ENCODE measurements around the gene ATP12A. TPM values are rescaled to one million over a fixed set of nuclear protein-coding genes. Genes with fewer than 3 reads are reported as not detected.

The ATP12A gene
- total and polyA plus RNA-seq, 2 of the 8 experiments (the other 6 are each of a cell fraction or from before 2014, with no cell fraction given), result 0.80 to 1.3 TPM

GRCh38 chr13:24672141-24673132 is 7.8 kb upstream of the ATP12A start:
- Histone ChIP-seq H3K9me3 (ENCODE audit: insufficient read depth in 2 of 2, low read depth in 1 of 2, low read length in 1 of 2) (no peaks in the 10 kb centered on the region), H4K8ac (ENCODE audit: extremely low read depth, insufficient read depth, low read length) (no peak overlapping the region; the same call in 1 of the 2 replicates), H3K56ac (replicated peaks; ENCODE audit: insufficient read length, low read depth, low read length) (no peak overlapping the region), H4K5ac (ENCODE audit: insufficient read length, low read depth, low read length) (no peak overlapping the region), H2BK5ac (ENCODE audit: low read depth, low read length) (no peak overlapping the region), H2BK120ac (replicated peaks; ENCODE audit: low read depth, low read length) (no peak overlapping the region), H3K23me2 (ENCODE audit: low read depth, low read length) (peaks cover 3% of the 10 kb centered on the region; the same call in 1 of the 2 replicates), H3K36me3 (ENCODE audit: control insufficient read depth in 2 of 4, insufficient read depth in 4 of 4, low read length in 3 of 4) (no peaks in the 10 kb centered on the region), H3K18ac (ENCODE audit: extremely low read depth, low read length) (no peak overlapping the region), H3K27me3 (replicated peaks in 1 of 4; ENCODE audit: control insufficient read depth in 3 of 4, extremely low read depth in 1 of 4, insufficient read depth in 3 of 4, low read length in 3 of 4) (no peaks in the 10 kb centered on the region), H3K4me1 (replicated peaks in 1 of 4; ENCODE audit: control insufficient read depth in 3 of 4, insufficient read depth in 4 of 4, low read length in 3 of 4) (peaks cover 0 to 4% (median under 1%) of the 10 kb centered on the region in 4 experiments; a peak in 2 of 7 replicates), H3K14ac (ENCODE audit: insufficient read length) (no peak overlapping the region), H2BK20ac (ENCODE audit: low read length) (no peak overlapping the region), H2AFZ (ENCODE audit: low read length) (no peak overlapping the region), H3K4me3 (ENCODE audit: extremely low read depth in 1 of 4, insufficient read depth in 2 of 4, low read depth in 3 of 4, low read length in 4 of 4) (no peak overlapping the region), H3K4ac (replicated peaks; ENCODE audit: insufficient read length, low read depth, low read length) (no peak overlapping the region), H3K9ac (replicated peaks in 1 of 4; ENCODE audit: extremely low read depth in 1 of 4, low read depth in 3 of 4, low read length in 3 of 4) (no peak overlapping the region), H4K20me1 (replicated peaks in 1 of 2; ENCODE audit: control insufficient read depth in 1 of 2, insufficient read depth in 2 of 2, low read length in 2 of 2) (no peaks in the 10 kb centered on the region), H2BK12ac (ENCODE audit: low read depth, low read length) (no peak overlapping the region), H3K79me2 (ENCODE audit: control insufficient read depth in 1 of 2, insufficient read depth in 2 of 2, low read length in 2 of 2) (no peaks in the 10 kb centered on the region), H3K27ac (ENCODE audit: low read depth, low read length) (no peak overlapping the region), H3K23ac (ENCODE audit: insufficient read length) (no peak overlapping the region), H4K91ac (replicated peaks; ENCODE audit: insufficient read length, low read length) (no peak overlapping the region), H3K79me1 (ENCODE audit: low read depth, low read length) (no peaks in the 10 kb centered on the region), H2AK5ac (ENCODE audit: low read depth, low read length) (no peak overlapping the region), H2BK15ac (ENCODE audit: low read length) (no peak overlapping the region), H3K4me2 (ENCODE audit: insufficient read depth in 1 of 2, low read depth in 2 of 2, low read length in 2 of 2) (no peak overlapping the region)
- ChIA-PET POLR2A (ENCODE audit: partially characterized antibody) (interaction anchor here (0.7 kb wide), 1 partner anchor 14 kb away, joined by 3 read pairs; no protein-coding TSS in a partner anchor), CTCF (ENCODE audit: partially characterized antibody) (interaction anchor here (0.6 to 3.8 kb wide), 20 partner anchors 9 to 311 kb away, joined by 3 to 65 read pairs (median 4); no protein-coding TSS in a partner anchor)
- FAIRE-seq (no peak), DNase-seq (ENCODE audit: low read depth in 1 of 2, low spot score in 2 of 2) (no peak)
- WGBS, 2 experiments (ENCODE audit: extremely low coverage in 1 of 2, insufficient coverage in 1 of 2, insufficient read length in 1 of 2, insufficient replicate concordance in 2 of 2, low coverage in 1 of 2, low lambda C conversion rate in 2 of 2, missing lambda C conversion rate in 1 of 2), result 87% methylated on average over 9 of the region's 9 CpGs; no CpG with 5 or more reads in 1 of the 2 experiments
- TF ChIP-seq KDM4A (IDR thresholded peaks at IDR 0.05; ENCODE audit: low read depth, low read length, severe bottlenecking), result no peak
- TF ChIP-seq E2F6 (IDR thresholded peaks at IDR 0.05), result no peak

Data from H1 (cell line).